NB4 (cell line): ENCODE data around the gene PCSK4.

Experiments
- CTCF ChIP-seq: IDR thresholded peaks from one replicate; pipeline ENCODE4 v1.5.1; 2012; ENCODE audit warnings: low read depth, low read length
- MAX ChIP-seq: IDR thresholded peaks from 2 replicates; pipeline ENCODE4 v1.6.1; 2011; ENCODE audit warnings: low read depth, low read length
- MYC ChIP-seq: IDR thresholded peaks from 2 replicates; pipeline ENCODE4 v1.6.1; 2011; ENCODE audit warnings: low read depth, low read length
- POLR2A ChIP-seq: IDR thresholded peaks from 2 replicates; pipeline ENCODE4 v1.6.1; 2011; ENCODE audit warnings: mild to moderate bottlenecking; ENCODE audit not compliant: insufficient read length; ENCODE audit errors: extremely low read depth

GRCh38 chr19:1518471-1518870, 28.3 kb upstream of the PCSK4 start:
- TF ChIP-seq CTCF = no peak
- no peak for TF ChIP-seq POLR2A
- no peak for TF ChIP-seq MAX
- no peak for TF ChIP-seq MYC
